OCI-LY1 (cell line): Measurements from ENCODE around the gene MAN1C1.

ENCODE experiments used
- H2AFZ ChIP-seq: fragments of 200-600 bp; sonication (generic), shearing (Covaris generic); 2 replicates; pipeline ENCODE4 v1.6.0; 2014; ENCODE audit warnings: antibody characterized with exemption, mild to moderate bottlenecking, low read length
- H3F3A ChIP-seq: fragments of 200-600 bp; sonication (generic), shearing (Covaris generic); 2 replicates; pipeline ENCODE4 v1.6.0; 2014; ENCODE audit warnings: mild to moderate bottlenecking, antibody characterized with exemption, low read length, moderate library complexity; ENCODE audit not compliant: insufficient read depth
- H3K27ac ChIP-seq: fragments of 200-600 bp; sonication (generic); 2 replicates; pipeline ENCODE4 v1.5.1; 2014; ENCODE audit warnings: low read length, mixed run types, mild to moderate bottlenecking, low read depth; ENCODE audit not compliant: poor library complexity, severe bottlenecking
- H3K27me3 ChIP-seq: fragments of 200-600 bp; sonication (generic); 2 replicates; pipeline ENCODE4 v1.6.0; 2014; ENCODE audit warnings: antibody characterized with exemption, mild to moderate bottlenecking, low read length, moderate library complexity; ENCODE audit not compliant: insufficient read depth
- H3K36me3 ChIP-seq: fragments of 200-600 bp; sonication (generic); 2 replicates; pipeline ENCODE4 v1.6.1; 2014; ENCODE audit warnings: mild to moderate bottlenecking, antibody characterized with exemption, low read length, moderate library complexity, mixed read lengths; ENCODE audit not compliant: insufficient read depth
- H3K4me1 ChIP-seq: fragments of 200-600 bp; sonication (generic); 2 replicates; pipeline ENCODE4 v1.5.1; 2014; ENCODE audit warnings: mild to moderate bottlenecking, low read length, moderate library complexity; ENCODE audit not compliant: insufficient read depth, severe bottlenecking
- H3K4me2 ChIP-seq: fragments of 200-600 bp; sonication (generic), shearing (Covaris generic); 2 replicates; pipeline ENCODE4 v1.6.1; 2014; ENCODE audit warnings: low read length
- H3K4me3 ChIP-seq: fragments of 200-600 bp; sonication (generic); 2 replicates; pipeline ENCODE4 v1.5.1; 2014; ENCODE audit warnings: low read length, low read depth, mild to moderate bottlenecking, mixed read lengths; ENCODE audit not compliant: poor library complexity, severe bottlenecking
- H3K79me2 ChIP-seq: fragments of 200-600 bp; shearing (Covaris generic); 2 replicates; pipeline ENCODE4 v1.6.1; 2016; ENCODE audit warnings: mixed run types, low read length, mixed read lengths; ENCODE audit not compliant: insufficient read depth
- H3K9ac ChIP-seq: fragments of 200-600 bp; sonication (generic), shearing (Covaris generic); 2 replicates; pipeline ENCODE4 v1.6.1; 2014; ENCODE audit warnings: mild to moderate bottlenecking, low read length, mixed read lengths
- H3K9me2 ChIP-seq: fragments of 200-600 bp; sonication (generic), shearing (Covaris generic); 2 replicates; pipeline ENCODE4 v1.6.1; 2014; ENCODE audit warnings: low read depth, mild to moderate bottlenecking, low read length, mixed read lengths
- H3K9me3 ChIP-seq: fragments of 200-600 bp; shearing (Covaris generic); 2 replicates; pipeline ENCODE4 v1.6.1; 2014; ENCODE audit warnings: low read length, mixed read lengths
- H4K20me1 ChIP-seq: fragments of 200-600 bp; sonication (generic), shearing (Covaris generic); 2 replicates; pipeline ENCODE4 v1.6.0; 2016; ENCODE audit warnings: mild to moderate bottlenecking, low read length; ENCODE audit not compliant: insufficient read depth
- EZH2 ChIP-seq: fragments of 200-600 bp; sonication (generic), shearing (Covaris generic); IDR thresholded peaks from 2 replicates; pipeline ENCODE4 v1.8.0; 2017; ENCODE audit warnings: borderline replicate concordance, mixed run types, mild to moderate bottlenecking, antibody characterized with exemption, low read length, moderate library complexity, mixed read lengths
- TF ChIP-seq, protein P1 (sequence below): fragments of 200-600 bp; sonication (generic), shearing (Covaris generic); IDR thresholded peaks from 2 replicates; pipeline ENCODE4 v1.5.1; 2017; ENCODE audit warnings: mild to moderate bottlenecking, antibody characterized with exemption, low read length, moderate library complexity, mixed read lengths

MAN1C1 gene

DNA sequence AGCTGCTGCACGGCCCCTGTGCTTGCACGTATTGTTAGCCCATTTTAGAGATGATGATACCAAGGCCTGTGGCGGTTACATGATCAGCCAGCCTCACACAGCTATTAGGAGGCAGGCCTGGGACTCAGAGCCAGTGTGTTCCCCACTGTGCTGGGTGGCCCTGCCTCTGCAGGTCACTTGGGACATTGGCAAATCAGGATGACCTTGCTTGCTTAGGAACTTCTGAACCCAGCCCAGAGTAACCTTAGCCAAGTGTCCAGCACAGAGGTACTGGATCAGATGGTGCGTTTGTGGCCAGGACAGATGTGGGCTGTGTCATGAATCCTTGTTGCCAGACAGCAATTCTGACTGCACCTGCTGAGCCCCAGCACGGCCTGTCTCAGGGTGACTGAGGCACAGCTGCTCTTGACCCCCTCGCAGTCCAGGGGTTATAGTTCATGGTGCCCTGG lies 45.0 kb upstream of the MAN1C1 start:
- no peak overlapping the region for H3K4me2 ChIP-seq
- no peak overlapping the region for H3K4me3 ChIP-seq
- no peak overlapping the region for H3K27ac ChIP-seq
- no peaks in the 10 kb centered on the region for H3K79me2 ChIP-seq
- no peaks in the 10 kb centered on the region for H3K9me2 ChIP-seq
- H2AFZ ChIP-seq, result no peak overlapping the region
- H3K36me3 ChIP-seq, result no peaks in the 10 kb centered on the region
- H4K20me1 ChIP-seq, result no peaks in the 10 kb centered on the region
- no peaks in the 10 kb centered on the region for H3K9me3 ChIP-seq
- H3F3A ChIP-seq, result no peaks in the 10 kb centered on the region
- TF ChIP-seq, protein P1, sequence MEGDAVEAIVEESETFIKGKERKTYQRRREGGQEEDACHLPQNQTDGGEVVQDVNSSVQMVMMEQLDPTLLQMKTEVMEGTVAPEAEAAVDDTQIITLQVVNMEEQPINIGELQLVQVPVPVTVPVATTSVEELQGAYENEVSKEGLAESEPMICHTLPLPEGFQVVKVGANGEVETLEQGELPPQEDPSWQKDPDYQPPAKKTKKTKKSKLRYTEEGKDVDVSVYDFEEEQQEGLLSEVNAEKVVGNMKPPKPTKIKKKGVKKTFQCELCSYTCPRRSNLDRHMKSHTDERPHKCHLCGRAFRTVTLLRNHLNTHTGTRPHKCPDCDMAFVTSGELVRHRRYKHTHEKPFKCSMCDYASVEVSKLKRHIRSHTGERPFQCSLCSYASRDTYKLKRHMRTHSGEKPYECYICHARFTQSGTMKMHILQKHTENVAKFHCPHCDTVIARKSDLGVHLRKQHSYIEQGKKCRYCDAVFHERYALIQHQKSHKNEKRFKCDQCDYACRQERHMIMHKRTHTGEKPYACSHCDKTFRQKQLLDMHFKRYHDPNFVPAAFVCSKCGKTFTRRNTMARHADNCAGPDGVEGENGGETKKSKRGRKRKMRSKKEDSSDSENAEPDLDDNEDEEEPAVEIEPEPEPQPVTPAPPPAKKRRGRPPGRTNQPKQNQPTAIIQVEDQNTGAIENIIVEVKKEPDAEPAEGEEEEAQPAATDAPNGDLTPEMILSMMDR, result no peak
- TF ChIP-seq EZH2, result no peak
- peaks cover 8% of the 10 kb centered on the region; the same call in 1 of the 2 replicates for H3K27me3 ChIP-seq
- peaks cover 5% of the 10 kb centered on the region for H3K4me1 ChIP-seq
- no peak overlapping the region for H3K9ac ChIP-seq

GRCh38 chr1:25572107-25572506 lies 44.5 kb upstream of the MAN1C1 start:
- H3K27ac ChIP-seq, result no peak overlapping the region
- no peaks in the 10 kb centered on the region for H4K20me1 ChIP-seq
- no peaks in the 10 kb centered on the region for H3K36me3 ChIP-seq
- no peaks in the 10 kb centered on the region for H3F3A ChIP-seq
- H3K27me3 ChIP-seq, result peaks cover 8% of the 10 kb centered on the region; the same call in 1 of the 2 replicates
- no peak overlapping the region for H2AFZ ChIP-seq
- no peaks in the 10 kb centered on the region for H3K9me3 ChIP-seq
- H3K4me3 ChIP-seq, result no peak overlapping the region
- no peaks in the 10 kb centered on the region for H3K79me2 ChIP-seq
- TF ChIP-seq, protein P1, result no peak
- no peaks in the 10 kb centered on the region for H3K4me1 ChIP-seq
- no peak overlapping the region for H3K4me2 ChIP-seq
- no peak overlapping the region for H3K9ac ChIP-seq
- no peaks in the 10 kb centered on the region for H3K9me2 ChIP-seq

GRCh38 chr1:25572708-25573590 lies 43.6 kb upstream of the MAN1C1 start:
- no peaks in the 10 kb centered on the region for H4K20me1 ChIP-seq
- H3K27me3 ChIP-seq, result peaks cover 8% of the 10 kb centered on the region; the same call in 1 of the 2 replicates
- no peaks in the 10 kb centered on the region for H3K36me3 ChIP-seq
- H3K79me2 ChIP-seq, result no peaks in the 10 kb centered on the region
- no peak overlapping the region for H3K9ac ChIP-seq
- no peaks in the 10 kb centered on the region for H3K9me3 ChIP-seq
- H3K4me1 ChIP-seq, result no peaks in the 10 kb centered on the region
- H3K9me2 ChIP-seq, result no peaks in the 10 kb centered on the region
- H3F3A ChIP-seq, result no peaks in the 10 kb centered on the region
- H3K27ac ChIP-seq, result no peak overlapping the region
- no peak overlapping the region for H2AFZ ChIP-seq
- TF ChIP-seq, protein P1, result peak; percentile 58
- no peak for TF ChIP-seq EZH2
- no peak overlapping the region for H3K4me2 ChIP-seq
- H3K4me3 ChIP-seq, result no peak overlapping the region
